Measurements from ENCODE around the gene MED15.
"Not testable (repeated sequence)": the region's sequence is repeated elsewhere in the genome, so short reads cannot be mapped to it uniquely, and the experiment has no call there.

The MED15 gene

DNA sequence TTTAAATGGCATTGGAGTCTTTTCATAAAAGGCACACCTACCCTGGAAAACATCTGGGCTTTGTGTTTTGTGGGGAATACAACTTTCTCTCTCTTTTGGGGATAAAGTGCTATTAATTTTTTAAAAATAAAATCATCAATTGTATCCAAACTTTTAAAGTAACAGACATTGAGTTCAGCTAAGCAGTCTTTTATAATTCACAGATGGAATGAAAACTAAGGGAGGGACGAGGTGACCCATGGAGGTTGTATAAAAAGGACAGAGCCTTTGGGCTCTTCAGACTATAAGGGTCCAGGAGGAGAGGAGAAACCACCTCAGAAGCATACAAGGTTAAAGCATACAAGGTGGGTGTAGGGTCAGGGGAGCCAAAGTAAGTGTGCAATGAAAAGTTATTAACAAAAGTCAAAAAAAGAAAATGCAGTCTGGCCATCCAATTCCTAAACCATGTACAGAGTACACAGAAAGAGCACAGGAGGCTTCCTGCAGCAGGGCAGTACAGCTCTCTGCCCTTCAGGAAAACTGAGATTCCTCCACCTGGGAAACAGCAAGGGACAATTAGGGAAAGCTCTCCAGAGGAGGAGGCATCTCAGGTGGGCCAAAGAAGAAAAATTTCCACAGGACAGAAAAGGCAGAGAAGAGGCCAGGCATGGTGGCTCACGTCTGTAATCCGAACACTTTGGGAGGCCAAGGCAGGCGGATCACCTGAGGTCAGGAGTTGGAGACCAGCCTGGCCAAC, 22.3 kb upstream of the MED15 start:
- DNase-seq, result no peak

DNA sequence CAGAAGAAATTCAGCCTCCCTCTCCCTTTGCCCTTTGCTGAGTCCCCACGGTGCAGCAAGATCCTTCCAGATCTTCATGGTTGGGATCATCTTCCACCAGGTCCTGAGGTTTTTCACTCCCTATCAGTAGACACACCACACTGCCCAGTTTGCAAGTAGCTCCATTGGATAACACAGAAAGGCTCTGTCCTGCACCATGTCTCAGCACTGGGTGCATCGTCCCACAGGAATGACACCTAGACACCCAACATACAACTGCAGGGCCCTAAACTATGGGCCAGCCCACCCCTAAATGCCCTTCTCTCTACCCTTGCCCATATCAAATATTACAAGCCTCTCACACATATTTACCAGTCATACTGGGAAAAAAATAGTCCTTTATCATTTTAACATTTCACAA, 21.2 kb upstream of the MED15 start:
- DNase-seq, result no peak

DNA sequence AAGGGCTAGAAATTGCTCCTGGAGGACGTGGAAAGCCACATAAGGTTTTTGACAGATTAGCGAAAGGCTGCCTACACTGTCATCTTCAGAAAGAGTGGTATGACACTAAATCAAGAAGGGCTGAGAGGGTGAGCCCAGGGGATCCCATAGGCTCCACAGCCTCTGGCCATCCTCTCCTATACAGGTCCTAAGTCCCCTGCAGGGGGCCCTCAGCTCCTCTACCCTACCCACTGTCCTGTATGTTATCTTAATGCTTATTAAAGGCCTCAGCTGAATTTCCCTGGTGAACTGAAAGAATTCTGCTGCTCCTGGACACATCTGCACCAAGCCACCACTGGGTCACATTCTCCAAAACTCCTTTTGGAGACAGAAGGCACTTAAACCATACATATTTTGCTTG, 19.7 kb upstream of the MED15 start:
- no peak for DNase-seq

DNA sequence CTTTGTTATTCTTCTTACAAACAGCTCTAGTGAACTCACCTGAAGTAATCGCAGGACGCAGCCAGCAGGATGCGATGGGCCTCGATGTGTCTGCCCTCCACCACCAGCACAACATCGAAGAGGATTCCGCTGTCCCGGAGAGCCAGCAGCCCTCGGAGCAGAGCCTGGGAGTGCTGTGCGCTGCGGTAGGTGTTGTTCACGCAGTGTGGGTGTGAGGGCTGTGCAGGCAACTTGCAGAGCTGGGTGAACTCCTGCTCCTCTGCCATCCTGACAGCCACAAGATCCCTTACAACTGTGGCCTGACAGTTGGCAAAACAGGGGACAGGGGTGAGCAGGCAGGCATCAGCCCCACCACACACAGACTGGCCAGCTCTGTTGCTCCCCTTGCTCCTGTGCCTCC, 18.5 kb upstream of the MED15 start:
- no peak for DNase-seq

DNA sequence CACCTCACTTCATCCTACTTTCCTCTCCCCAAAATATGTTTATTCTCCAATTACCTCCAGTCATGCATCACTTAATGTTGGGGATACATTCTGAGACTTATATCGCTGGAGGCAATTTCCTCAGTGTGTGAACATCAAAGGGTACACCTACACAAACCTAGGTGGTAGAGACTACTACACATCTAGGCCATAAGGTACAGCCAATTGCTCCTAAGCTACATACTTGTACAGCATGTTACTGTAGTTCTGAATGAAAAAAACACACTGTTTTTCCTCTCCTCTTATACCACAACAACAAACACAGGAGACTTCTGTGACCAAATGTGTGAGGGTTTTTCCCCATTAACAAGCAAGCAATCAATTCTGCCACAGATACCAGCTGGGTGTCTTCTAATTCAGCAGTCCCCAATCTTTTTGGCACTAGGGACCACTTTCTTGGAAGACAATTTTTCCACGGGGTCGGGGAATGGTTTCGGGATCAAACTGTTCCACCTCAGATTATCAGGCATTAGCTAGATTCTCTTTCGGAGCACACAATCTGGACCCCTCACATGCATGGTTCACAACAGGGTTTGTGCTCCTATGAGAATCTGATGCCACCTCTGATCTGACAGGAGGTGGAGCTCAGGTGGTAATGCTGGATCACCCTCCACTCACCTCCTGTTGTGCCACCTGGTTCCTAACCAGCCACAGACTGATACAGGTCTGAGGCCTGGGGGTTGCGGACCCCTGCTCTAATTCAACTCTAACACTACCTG, 17.0 kb upstream of the MED15 start:
- DNase-seq, result no peak

DNA sequence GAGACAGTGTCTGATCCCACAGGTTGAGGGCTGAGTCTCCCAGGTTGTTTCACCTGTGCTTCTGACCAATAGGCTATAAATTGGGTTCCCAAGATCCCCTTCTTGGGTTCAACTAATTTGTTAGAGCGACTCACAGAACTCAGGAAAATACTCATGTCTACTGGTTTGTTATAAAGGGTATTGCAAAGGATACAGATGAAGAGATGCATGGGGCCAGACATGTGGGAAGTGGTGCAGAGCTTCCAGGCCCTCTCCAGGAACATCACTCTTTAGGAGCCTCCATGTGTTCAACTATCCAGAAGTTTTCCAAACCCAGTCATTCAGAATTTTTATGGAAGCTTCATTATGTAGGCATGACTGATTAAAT, 16.5 kb upstream of the MED15 start:
- no peak for DNase-seq

DNA sequence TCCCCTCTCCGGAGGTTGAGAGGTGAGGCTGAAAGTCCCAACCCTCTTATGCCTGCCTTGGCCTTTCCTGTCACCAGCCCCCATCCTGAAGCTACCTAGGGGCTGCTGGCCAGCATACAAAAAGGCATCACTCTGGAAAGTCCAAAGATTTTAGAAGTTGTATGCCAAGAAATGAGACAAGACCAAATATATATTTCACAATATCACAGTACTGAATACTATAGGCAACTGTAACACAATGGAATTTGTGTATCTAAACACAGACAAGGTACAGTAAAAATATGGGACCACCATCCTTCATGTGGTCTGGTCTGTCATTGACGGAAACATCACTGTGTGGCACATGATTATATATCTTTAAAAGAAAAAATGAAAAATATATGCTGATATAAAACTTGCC, 16.1 kb upstream of the MED15 start:
- no peak for DNase-seq

DNA sequence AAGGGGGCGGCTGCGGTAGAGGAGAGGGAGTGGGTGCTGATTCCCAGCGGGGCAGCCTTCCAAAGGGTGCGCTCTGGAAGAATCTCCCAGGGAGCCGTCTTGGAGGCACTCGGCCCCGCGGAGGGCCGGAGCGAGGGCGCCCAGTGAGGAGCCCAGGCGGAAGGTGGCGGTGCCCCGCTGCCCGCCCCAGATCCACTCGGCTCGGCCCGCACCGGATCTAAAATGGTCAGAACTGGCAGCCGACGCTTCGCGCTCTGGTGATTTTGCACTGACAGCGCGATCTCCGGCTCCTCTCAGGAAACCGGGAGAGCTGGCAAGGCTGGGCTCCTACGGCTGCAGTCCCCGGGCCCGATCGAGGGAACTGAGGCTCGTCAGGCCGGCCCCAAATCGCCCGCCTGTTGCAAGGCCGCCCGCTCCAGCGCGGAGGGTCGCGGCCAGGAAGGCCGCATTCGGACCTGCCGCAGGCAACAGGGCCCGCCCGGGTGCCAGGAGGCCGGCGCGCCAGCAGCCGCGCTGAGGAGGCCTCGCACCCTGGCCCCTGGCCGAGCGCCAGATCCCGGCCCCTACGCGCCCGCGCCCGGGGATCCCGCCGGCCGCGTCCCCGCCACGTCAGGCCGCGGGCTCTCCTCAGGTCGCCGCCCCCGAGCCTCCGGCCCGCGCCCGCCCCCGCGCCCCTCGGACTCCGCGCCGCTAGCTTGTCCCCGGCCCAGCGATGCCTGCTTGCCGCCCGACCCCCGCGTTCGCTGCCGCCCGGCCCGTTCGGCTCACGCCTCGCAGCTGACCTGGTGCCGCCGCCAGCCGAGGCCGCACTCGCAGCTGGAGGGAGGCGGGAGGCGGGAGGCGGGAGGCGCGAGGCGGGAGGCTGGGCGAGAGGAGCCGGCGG, 12.2 kb upstream of the MED15 start, which contains the start of gene KLHL22:
KLHL22 (minus strand) TSS at position 818 of the 883 bp plus-strand sequence. CDS start 6,584 bp downstream, outside the sequence.
- no peak for DNase-seq

DNA sequence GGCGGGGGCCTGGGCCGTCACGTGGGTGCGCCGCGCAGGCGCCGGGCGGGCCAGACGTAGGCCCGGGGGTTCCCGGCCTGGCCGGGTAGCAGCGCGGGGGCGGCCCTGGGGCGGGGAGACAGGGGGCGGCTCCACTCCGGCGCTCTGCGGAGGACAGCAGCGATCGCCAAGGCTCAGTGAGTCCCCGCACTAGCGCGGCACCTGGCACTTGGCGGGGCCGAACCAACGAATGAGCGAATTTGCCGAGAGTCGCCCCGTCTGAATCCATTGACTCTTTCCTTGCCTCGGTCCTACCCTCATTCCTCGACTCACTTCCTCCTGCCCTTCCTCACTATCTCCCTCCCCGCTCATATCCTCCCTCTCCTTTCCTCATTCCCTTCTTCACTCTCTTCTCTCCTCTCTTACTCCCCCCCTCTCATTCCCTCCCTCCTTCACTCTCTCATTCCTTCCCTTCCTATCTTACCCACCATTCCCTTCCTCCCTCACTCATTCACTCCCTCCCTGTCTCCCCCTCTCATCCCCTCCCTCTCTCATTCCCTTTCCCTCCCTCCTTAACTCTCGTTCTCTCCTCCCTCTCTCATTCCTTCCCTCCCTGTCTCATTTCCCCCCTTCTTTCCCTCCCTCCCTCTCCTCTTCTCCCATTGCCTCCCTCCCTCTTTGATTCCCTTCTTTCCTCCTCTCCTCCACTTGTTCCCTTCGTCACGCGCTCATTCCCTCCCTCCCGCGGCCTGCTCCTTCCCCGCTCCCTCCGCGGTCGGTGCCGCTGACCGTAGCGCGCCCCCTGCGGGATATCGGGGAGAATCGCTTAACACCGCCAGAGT, 11.3 kb upstream of the MED15 start:
- peak; percentile 60 for DNase-seq

DNA sequence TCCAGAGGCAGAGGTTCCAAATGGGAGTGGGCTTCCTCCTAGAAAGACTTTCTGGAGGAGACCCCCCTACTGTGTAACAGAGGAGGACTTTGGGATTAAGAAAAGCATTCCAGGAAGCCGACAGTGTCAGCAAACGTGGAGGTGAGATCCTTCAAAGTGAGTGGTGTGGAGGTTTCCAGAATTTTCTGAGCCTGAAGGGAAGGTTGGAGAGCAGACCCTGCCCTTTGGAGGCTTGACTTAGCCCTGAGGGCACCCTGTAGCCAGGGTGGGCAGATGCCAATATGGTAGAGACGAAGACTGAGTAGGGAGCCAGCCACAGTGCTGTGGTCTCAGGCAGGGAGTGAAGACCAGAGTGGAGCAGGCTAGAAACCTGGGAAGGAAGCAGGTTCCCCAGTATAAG, 10.0 kb upstream of the MED15 start:
- no peak for DNase-seq

DNA sequence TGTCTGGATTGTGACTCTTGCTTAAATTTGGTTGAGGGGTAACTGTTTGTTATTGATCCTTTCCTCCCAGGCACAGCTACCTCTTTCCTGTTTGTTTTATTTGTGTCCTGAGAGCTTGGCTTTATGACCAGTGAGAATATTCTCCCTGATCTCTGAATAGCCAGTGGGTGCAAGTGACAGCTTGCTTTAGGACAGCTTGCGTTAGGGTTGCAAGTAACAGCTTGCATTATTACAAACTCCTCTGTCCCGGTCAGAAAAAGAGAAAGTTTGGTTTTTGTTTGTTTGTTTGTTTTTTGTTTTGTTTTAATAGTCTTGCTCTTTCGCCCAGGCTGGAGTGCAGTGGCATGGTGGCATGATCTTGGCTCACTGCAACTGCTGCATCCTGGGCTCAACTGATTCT, 8.5 kb upstream of the MED15 start:
- no peak for DNase-seq

DNA sequence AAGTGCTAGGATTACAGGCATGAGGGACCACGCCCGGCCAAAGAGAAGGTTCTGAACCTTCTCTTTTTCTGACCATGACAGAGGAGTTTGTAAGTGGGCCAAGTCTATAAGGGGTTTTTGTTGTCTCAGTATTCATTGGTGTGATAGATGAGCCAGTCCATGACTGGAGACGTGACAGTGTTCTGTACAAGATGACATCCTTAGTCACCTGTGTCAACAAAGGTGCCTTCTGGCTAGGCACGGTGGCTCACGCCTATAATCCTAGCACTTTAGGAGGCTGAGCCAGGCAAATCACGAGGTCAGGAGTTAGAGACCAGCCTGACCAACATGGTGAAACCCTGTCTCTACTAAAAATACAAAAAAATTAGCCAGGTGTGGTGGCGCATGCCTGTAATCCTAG, 7.6 kb upstream of the MED15 start:
- DNase-seq, result no peak

DNA sequence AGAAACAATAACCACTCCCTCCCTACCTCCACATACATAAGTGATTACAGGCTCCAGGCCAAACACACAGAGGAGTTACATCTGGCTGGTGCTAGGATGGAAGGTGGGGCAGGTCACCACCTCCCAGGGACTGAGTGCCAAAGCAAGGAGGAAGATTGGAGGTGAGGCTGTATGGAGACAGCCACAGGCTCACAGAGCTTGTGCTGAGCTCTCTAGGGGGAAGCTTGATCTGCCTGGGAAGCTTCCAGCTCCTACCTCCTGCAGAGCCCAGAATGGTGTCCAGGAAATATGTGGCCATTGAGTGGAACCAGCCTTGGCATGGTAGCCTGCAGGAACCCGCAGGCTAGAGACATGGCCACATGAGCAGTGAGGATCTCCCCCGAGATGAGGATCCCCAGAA, 3.6 kb upstream of the MED15 start:
- no peak for DNase-seq

DNA sequence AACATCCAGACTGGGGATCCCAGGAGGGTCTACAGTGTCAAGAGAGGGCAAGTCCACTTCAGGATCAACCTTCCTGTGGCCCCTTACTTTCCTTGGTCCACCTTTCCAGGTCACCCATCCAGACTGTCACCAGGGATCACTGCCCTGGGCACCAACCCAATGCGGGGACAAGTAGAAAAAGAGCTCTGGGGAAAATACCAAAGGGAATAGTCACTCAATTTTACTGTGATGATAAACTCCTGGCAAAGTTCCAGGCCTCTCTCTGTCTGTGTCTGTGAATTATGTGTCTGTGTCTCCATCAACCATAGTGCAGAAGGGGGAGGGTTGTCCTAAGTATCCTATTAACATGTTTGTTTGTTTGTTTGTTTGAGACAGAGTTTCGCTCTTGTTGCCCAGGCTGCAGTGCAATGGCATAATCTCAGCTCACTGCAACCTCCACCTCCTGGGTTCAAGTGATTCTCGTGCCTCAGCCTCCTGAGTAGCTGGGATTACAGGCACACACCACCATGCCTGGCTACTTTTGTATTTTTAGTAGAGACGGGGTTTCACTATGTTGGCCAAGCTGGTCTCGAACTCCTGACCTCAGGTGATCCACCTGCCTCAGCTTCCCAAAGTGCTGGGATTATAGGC, 3.0 kb upstream of the MED15 start:
- DNase-seq, result not testable (repeated sequence)

DNA sequence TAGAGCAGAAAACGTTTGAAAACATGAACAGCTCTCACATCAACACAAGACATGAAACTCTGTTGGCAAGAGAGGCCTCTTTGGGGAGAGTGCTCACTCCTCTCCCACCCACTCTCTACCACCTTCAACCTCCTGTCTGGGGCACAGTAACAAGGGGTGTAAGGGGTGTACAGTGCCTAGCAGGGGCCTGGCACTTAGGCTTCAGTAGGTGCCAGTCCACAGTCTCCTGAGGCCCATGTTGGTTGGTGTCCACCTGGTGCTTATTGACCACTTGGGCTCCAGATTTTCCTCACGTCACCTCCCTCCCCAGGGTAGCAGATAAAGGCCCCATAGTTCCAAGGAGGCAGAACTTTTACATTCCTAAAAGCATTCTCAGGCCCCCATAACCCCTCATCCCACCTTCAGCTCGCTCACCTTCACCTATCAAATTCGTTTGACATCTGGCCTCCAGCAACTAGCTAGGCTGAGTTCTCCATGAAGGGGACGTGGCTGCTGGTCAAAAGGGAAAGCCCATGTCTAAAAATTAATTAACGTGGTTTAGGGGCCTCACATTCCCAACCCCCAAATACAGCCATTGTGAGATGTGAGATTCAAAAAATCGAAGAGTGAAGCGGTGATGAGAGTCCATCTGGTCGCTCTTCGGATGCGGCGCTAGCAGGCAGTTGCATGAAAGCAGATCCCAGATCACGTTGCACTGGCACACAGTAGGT, 712 bp upstream of the MED15 start:
- no peak for DNase-seq

DNA sequence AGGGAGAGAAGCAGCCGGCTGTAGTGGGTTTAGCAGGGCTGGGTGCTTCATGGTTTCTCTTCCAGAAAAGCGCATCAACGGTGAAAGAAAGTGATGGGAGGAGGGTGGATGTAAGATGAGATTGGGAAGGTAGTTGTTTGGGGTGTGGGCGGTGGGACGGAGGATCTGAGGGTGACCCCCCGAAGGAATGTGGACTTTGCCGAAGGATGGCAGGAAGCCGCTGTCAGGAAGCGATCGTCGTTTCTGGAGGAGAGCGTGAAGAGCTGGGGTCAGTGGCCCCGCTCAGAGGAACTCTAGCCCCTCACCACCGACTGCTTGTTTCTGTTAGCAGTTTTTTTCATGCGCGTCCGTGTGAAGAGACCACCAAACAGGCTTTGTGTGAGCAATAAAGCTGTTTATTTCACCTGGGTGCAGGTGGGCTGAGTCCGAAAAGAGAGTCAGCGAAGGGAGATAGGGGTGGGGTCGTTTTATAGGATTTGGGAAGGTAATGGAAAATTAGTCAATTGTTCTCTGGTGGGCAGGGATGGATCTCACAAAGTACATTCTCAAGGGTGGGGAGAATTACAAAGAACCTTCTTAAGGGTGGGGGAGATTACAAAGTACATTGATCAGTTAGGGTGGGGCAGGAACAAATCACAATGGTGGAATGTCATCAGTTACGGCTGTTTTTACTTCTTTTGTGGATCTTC, 801 bp downstream of the MED15 start:
- not testable (repeated sequence) for DNase-seq

DNA sequence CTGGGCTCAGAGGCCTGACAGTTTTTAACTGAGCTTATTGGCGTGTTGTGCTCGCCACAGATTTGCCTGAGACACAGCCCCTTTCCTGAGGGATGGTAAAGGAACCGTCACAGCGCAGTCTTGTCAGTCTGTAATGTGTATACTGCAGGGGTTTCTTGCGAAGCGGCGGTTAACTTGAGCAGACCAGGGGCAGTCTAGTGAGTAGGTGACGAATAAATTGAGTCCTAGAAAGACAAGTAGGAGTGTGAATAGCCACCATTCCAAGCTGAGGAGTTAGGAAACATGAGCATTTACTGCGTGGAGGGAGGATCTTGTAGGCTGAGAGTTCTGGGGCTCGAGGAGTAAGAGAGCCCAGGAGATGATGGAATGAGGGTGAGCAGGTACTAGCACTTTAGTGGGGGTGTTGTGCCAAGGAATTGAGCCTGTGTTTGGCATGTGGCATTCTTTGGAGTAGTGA, 1.4 kb downstream of the MED15 start:
- DNase-seq, result no peak

DNA sequence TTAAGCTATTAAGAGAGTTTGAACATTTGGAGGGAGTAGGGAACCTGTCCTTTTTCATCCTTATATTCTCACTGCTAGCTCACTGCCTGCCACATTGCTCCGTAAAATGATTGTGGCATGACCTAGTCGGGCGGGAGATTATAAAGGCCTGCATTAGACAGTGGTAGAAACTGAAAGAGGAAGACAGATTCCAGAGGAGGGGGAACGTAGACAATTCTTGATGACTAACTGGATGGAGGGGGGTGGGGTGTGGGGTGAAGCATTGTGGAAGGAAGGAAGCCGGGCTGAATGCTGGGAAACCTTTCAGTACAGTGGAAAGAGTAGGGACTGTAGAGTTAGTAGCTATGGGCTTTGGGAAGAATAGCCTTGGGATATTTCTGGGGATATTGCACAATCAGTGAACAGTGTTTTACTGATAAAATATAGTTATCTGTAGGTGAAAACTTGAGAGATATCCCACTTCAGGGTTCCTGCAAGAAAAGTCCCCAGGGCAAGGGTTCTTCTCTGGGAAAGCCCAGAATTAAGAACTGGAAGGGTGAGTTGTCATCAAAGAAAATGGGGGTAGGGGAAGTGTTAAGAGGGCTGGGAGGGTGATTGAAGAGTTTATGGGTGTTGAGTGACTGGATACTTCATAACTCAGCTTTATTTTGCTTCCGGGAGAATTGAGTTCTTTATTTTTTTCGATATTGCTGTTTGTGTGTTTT, 2.1 kb downstream of the MED15 start:
- no peak for DNase-seq

DNA sequence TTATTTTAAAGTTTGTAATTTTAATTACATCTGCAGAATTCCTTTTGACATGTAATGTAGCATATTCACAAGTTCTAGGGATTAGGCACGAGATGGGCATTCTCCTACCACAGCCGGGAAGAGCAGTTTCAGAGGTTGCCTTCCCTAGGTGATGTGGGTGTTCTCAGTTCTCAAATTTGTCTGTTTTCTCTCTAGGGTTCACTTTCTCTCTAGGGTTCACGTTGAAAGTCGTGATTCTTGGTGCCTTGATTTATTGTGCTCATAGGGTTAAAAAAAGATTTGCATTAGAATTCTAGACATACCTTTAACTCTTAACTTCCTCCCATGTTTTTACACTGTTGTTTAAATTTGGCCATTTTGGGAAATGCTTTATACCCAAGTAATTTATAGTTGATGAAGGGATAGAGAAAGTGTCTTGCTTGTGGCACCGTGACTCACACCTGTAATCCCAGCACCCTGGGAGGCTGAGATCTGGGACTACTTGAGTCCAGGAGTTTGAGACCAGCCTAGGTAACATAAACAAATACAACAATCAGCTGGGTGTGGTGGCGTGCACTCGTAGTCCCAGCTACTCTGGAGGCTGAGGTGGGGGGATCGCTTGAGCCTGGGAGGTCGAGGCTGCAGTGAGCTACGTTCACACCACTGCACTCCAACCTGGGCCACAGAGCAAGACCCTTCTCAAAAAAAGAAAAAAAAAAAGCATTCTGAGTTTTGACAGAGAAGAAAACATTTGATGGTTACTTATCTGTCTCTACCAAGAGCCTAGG, 3.6 kb downstream of the MED15 start:
- DNase-seq, result no peak

Measured in NCI-H524 treated with DMSO at 0.1 percent for 48 hours (cell line).